Iris pigment epithelial cell (primary cell): ENCODE results near the gene HEBP2.
"Not testable (repeated sequence)": the region's sequence is repeated elsewhere in the genome, so short reads cannot be mapped to it uniquely, and the experiment has no call there.

ENCODE experiments used
- DNase-seq: peaks from one replicate; pipeline ENCODE4 v3.0.0-alpha.2; 2011; ENCODE audit warnings: low read depth

Gene HEBP2

GRCh38 chr6:138424004-138424904 lies 20.2 kb downstream of the HEBP2 start:
- DNase-seq, result no peak

GRCh38 chr6:138425256-138425655 lies 21.2 kb downstream of the HEBP2 start:
- not testable (repeated sequence) for DNase-seq

- DNase-seq, result no peak
These were observed 22.6 kb downstream of the HEBP2 start for GRCh38 chr6:138426500-138427123.

- no peak for DNase-seq
These were observed 23.7 kb downstream of the HEBP2 start for GRCh38 chr6:138427701-138428100.

GRCh38 chr6:138428944-138429598 lies 25.0 kb downstream of the HEBP2 start:
- DNase-seq, result peak; percentile 63

- DNase-seq, result no peak
These were observed 25.7 kb downstream of the HEBP2 start for GRCh38 chr6:138429761-138430160.

GRCh38 chr6:138430361-138431145 lies 26.5 kb downstream of the HEBP2 start:
- no peak for DNase-seq

GRCh38 chr6:138431256-138432062 lies 27.4 kb downstream of the HEBP2 start:
- DNase-seq, result no peak

GRCh38 chr6:138432063-138432356 lies 28.0 kb downstream of the HEBP2 start:
- DNase-seq, result no peak

- no peak for DNase-seq
These were observed 30.1 kb downstream of the HEBP2 start for GRCh38 chr6:138434096-138434495.

GRCh38 chr6:138434925-138435324 lies 30.9 kb downstream of the HEBP2 start:
- no peak for DNase-seq

GRCh38 chr6:138439546-138439945 lies 35.5 kb downstream of the HEBP2 start:
- no peak for DNase-seq

- no peak for DNase-seq
These were observed 36.3 kb downstream of the HEBP2 start for GRCh38 chr6:138440296-138440695.

GRCh38 chr6:138440758-138441357 lies 36.8 kb downstream of the HEBP2 start:
- no peak for DNase-seq

GRCh38 chr6:138441965-138442364 lies 37.9 kb downstream of the HEBP2 start:
- DNase-seq, result no peak

GRCh38 chr6:138442663-138443062 lies 38.6 kb downstream of the HEBP2 start:
- DNase-seq, result peak; percentile 27

GRCh38 chr6:138443979-138444378 lies 40.0 kb downstream of the HEBP2 start:
- no peak for DNase-seq

GRCh38 chr6:138446821-138447220 lies 42.8 kb downstream of the HEBP2 start:
- DNase-seq, result no peak

GRCh38 chr6:138450445-138450844 lies 46.4 kb downstream of the HEBP2 start:
- DNase-seq, result no peak

GRCh38 chr6:138451043-138451442 lies 47.0 kb downstream of the HEBP2 start:
- DNase-seq, result no peak
